Measurements from ENCODE around the gene ADGRB2. TPM values are rescaled to one million over a fixed set of nuclear protein-coding genes. Genes with fewer than 3 reads are reported as not detected.
A peak's percentile ranks its signal among the peaks of the same experiment; 100 is the strongest.

ADGRB2 gene
- total RNA-seq, 1 donor from 2014 or later, result 7.1 TPM

GRCh38 chr1:31765041-31765467 is 914 bp upstream of the ADGRB2 start:
- no peak overlapping the region for H2AFZ ChIP-seq (replicated peaks)
- peak; percentile 68 for DNase-seq (ENCODE audit: low spot score)
- H3K4me2 ChIP-seq, result peak overlapping the region; percentile 83
- Mint-ChIP-seq H3K9me3 (no peaks in the 10 kb centered on the region), H3K27me3 (ENCODE audit: insufficient read depth, low read depth) (peaks cover 13% of the 10 kb centered on the region), H3K4me3 (peak overlapping the region; percentile 91), H3K36me3 (no peaks in the 10 kb centered on the region), H3K4me1 (peaks cover 68% of the 10 kb centered on the region), H3K27ac (no peak overlapping the region)
- peaks cover 18% of the 10 kb centered on the region for H4K20me1 ChIP-seq (ENCODE audit: low read depth)
- no peak overlapping the region for H3K9ac ChIP-seq
- no peaks in the 10 kb centered on the region for H3K9me3 ChIP-seq (ENCODE audit: low read depth)
- peaks cover 53% of the 10 kb centered on the region for H3F3A ChIP-seq (ENCODE audit: low read depth)
- H3K27me3 ChIP-seq, result peaks cover 32% of the 10 kb centered on the region
- no peak overlapping the region for H3K4me3 ChIP-seq
- peaks cover 49% of the 10 kb centered on the region for H3K4me1 ChIP-seq
- TF ChIP-seq EZH2phosphoT487 (IDR thresholded peaks at IDR 0.05) (no peak), CTCF (IDR thresholded peaks at IDR 0.05) (peak; percentile 44)
- H3K27ac ChIP-seq, result no peak overlapping the region
- H3K79me2 ChIP-seq (ENCODE audit: low read depth), result no peaks in the 10 kb centered on the region
- H3K36me3 ChIP-seq, result no peaks in the 10 kb centered on the region

- no peaks in the 10 kb centered on the region for H3K9me3 Mint-ChIP-seq
- peaks cover 31% of the 10 kb centered on the region for H3K27me3 ChIP-seq
- TF ChIP-seq EZH2 (IDR thresholded peaks at IDR 0.05) (no peak), CTCF (IDR thresholded peaks at IDR 0.05) (no peak)
- H3K27me3 Mint-ChIP-seq (ENCODE audit: insufficient read depth, low read depth), result peaks cover 15% of the 10 kb centered on the region
- no peaks in the 10 kb centered on the region for H3K36me3 ChIP-seq
- no peak overlapping the region for H3K9ac ChIP-seq
- peaks cover 23% of the 10 kb centered on the region for H4K20me1 ChIP-seq (ENCODE audit: low read depth)
- H3K4me1 Mint-ChIP-seq, result peaks cover 69% of the 10 kb centered on the region
- H3K4me3 ChIP-seq, result peak overlapping the region; percentile 58
- H3K27ac ChIP-seq, result no peak overlapping the region
- DNase-seq (ENCODE audit: low spot score), result peak; percentile 38
- peak overlapping the region; percentile 23 for H3K27ac Mint-ChIP-seq
- H2AFZ ChIP-seq (replicated peaks), result peak overlapping the region; percentile 94
- H3K36me3 Mint-ChIP-seq, result no peaks in the 10 kb centered on the region
- H3K9me3 ChIP-seq (ENCODE audit: low read depth), result no peaks in the 10 kb centered on the region
- peaks cover 49% of the 10 kb centered on the region for H3K4me1 ChIP-seq
- peak overlapping the region; percentile 92 for H3K4me3 Mint-ChIP-seq
- H3K79me2 ChIP-seq (ENCODE audit: low read depth), result peaks cover 4% of the 10 kb centered on the region
- H3K4me2 ChIP-seq, result peak overlapping the region; percentile 83
- peaks cover 56% of the 10 kb centered on the region for H3F3A ChIP-seq (ENCODE audit: low read depth)
These were observed 349 bp downstream of the ADGRB2 start for GRCh38 chr1:31763671-31764311.

- Histone ChIP-seq H3K4me3 (peak overlapping the region; percentile 58), H3K36me3 (no peaks in the 10 kb centered on the region), H3K9ac (no peak overlapping the region), H3K4me1 (peaks cover 54% of the 10 kb centered on the region), H3K79me2 (ENCODE audit: low read depth) (peaks cover 4% of the 10 kb centered on the region), H3K27ac (no peak overlapping the region), H4K20me1 (ENCODE audit: low read depth) (peaks cover 23% of the 10 kb centered on the region), H2AFZ (replicated peaks) (peak overlapping the region; percentile 94), H3F3A (ENCODE audit: low read depth) (peaks cover 56% of the 10 kb centered on the region), H3K9me3 (ENCODE audit: low read depth) (no peaks in the 10 kb centered on the region), H3K4me2 (peak overlapping the region; percentile 83), H3K27me3 (peaks cover 31% of the 10 kb centered on the region)
- peaks cover 11% of the 10 kb centered on the region for H3K27me3 Mint-ChIP-seq (ENCODE audit: insufficient read depth, low read depth)
- no peaks in the 10 kb centered on the region for H3K9me3 Mint-ChIP-seq
- H3K27ac Mint-ChIP-seq, result peak overlapping the region; percentile 23
- H3K4me1 Mint-ChIP-seq, result peaks cover 68% of the 10 kb centered on the region
- H3K4me3 Mint-ChIP-seq, result peak overlapping the region; percentile 92
- DNase-seq (ENCODE audit: low spot score), result peak; percentile 94
- no peaks in the 10 kb centered on the region for H3K36me3 Mint-ChIP-seq
- TF ChIP-seq EZH2phosphoT487 (IDR thresholded peaks at IDR 0.05) (no peak), EZH2 (IDR thresholded peaks at IDR 0.05) (no peak), CTCF (IDR thresholded peaks at IDR 0.05) (peak; percentile 75)
These were observed 1.1 kb downstream of the ADGRB2 start for GRCh38 chr1:31762726-31763670.
